Measurements from ENCODE around the gene HILPDA. TPM values are rescaled to one million over a fixed set of nuclear protein-coding genes. Genes with fewer than 3 reads are reported as not detected.
"Not testable (repeated sequence)": the region's sequence is repeated elsewhere in the genome, so short reads cannot be mapped to it uniquely, and the experiment has no call there.

The HILPDA gene
- polyA plus RNA-seq, 1 donor from 2014 or later = 16.6 TPM

GRCh38 chr7:128497405-128497804 is 41.7 kb downstream of the HILPDA start:
- no peaks in the 10 kb centered on the region for H3K9me2 ChIP-seq (ENCODE audit: insufficient read depth, low read length)
- no peaks in the 10 kb centered on the region for H3K9me3 ChIP-seq (ENCODE audit: low read length)
- H3K79me2 ChIP-seq (replicated peaks; ENCODE audit: insufficient read depth, low read length) = no peaks in the 10 kb centered on the region
- no peaks in the 10 kb centered on the region for H3K27me3 ChIP-seq (ENCODE audit: insufficient read depth, low read depth, low read length)
- H2AFZ ChIP-seq (ENCODE audit: low read depth, low read length) = no peak overlapping the region
- H3K4me3 ChIP-seq (ENCODE audit: low read length) = no peak overlapping the region
- no peaks in the 10 kb centered on the region for H4K20me1 ChIP-seq (ENCODE audit: insufficient read depth)
- no peak overlapping the region for H3K4me2 ChIP-seq (ENCODE audit: low read length)
- H3K36me3 ChIP-seq (ENCODE audit: insufficient read depth, low read length) = no peaks in the 10 kb centered on the region
- no peak overlapping the region for H3K9ac ChIP-seq (ENCODE audit: low read length)
- TF ChIP-seq SMC3 (conservative IDR thresholded peaks at IDR 0.05; ENCODE audit: poor library complexity) = no peak
- no peak for TF ChIP-seq EZH2 (IDR thresholded peaks at IDR 0.05; ENCODE audit: borderline replicate concordance, insufficient read depth, low read length, poor library complexity, severe bottlenecking)
- TF ChIP-seq RAD21 (conservative IDR thresholded peaks at IDR 0.05) = no peak
- no peak for TF ChIP-seq REST (IDR thresholded peaks at IDR 0.05; ENCODE audit: borderline replicate concordance)
- no peaks in the 10 kb centered on the region for H3F3A ChIP-seq (ENCODE audit: insufficient read depth, low read length, poor library complexity, severe bottlenecking)
- no peak overlapping the region for H3K27ac ChIP-seq (ENCODE audit: low read length)

GRCh38 chr7:128505416-128505815 is 49.7 kb downstream of the HILPDA start:
- not testable (repeated sequence) for H2AFZ ChIP-seq (ENCODE audit: low read depth, low read length); H3K27ac ChIP-seq (ENCODE audit: low read length); H3K79me2 ChIP-seq (replicated peaks; ENCODE audit: insufficient read depth, low read length); H3K4me3 ChIP-seq (ENCODE audit: low read length); H3K9ac ChIP-seq (ENCODE audit: low read length); H3K9me2 ChIP-seq (ENCODE audit: insufficient read depth, low read length); H3F3A ChIP-seq (ENCODE audit: insufficient read depth, low read length, poor library complexity, severe bottlenecking); H3K9me3 ChIP-seq (ENCODE audit: low read length); H4K20me1 ChIP-seq (ENCODE audit: insufficient read depth); H3K4me2 ChIP-seq (ENCODE audit: low read length); H3K27me3 ChIP-seq (ENCODE audit: insufficient read depth, low read depth, low read length); H3K36me3 ChIP-seq (ENCODE audit: insufficient read depth, low read length)

GRCh38 chr7:128506819-128507218 is 51.1 kb downstream of the HILPDA start:
- not testable (repeated sequence) for H2AFZ ChIP-seq (ENCODE audit: low read depth, low read length); H3K4me3 ChIP-seq (ENCODE audit: low read length); H3K9ac ChIP-seq (ENCODE audit: low read length); H3F3A ChIP-seq (ENCODE audit: insufficient read depth, low read length, poor library complexity, severe bottlenecking); H3K9me2 ChIP-seq (ENCODE audit: insufficient read depth, low read length); H3K79me2 ChIP-seq (replicated peaks; ENCODE audit: insufficient read depth, low read length); H3K36me3 ChIP-seq (ENCODE audit: insufficient read depth, low read length); H3K27me3 ChIP-seq (ENCODE audit: insufficient read depth, low read depth, low read length); H3K27ac ChIP-seq (ENCODE audit: low read length); H4K20me1 ChIP-seq (ENCODE audit: insufficient read depth); H3K9me3 ChIP-seq (ENCODE audit: low read length); H3K4me2 ChIP-seq (ENCODE audit: low read length)

- not testable (repeated sequence) for H3K79me2 ChIP-seq (replicated peaks; ENCODE audit: insufficient read depth, low read length); H3K27me3 ChIP-seq (ENCODE audit: insufficient read depth, low read depth, low read length); H4K20me1 ChIP-seq (ENCODE audit: insufficient read depth); H3K9ac ChIP-seq (ENCODE audit: low read length); H3K36me3 ChIP-seq (ENCODE audit: insufficient read depth, low read length); H3K4me2 ChIP-seq (ENCODE audit: low read length); H2AFZ ChIP-seq (ENCODE audit: low read depth, low read length); H3K9me2 ChIP-seq (ENCODE audit: insufficient read depth, low read length); H3K9me3 ChIP-seq (ENCODE audit: low read length); H3K4me3 ChIP-seq (ENCODE audit: low read length); H3K27ac ChIP-seq (ENCODE audit: low read length); H3F3A ChIP-seq (ENCODE audit: insufficient read depth, low read length, poor library complexity, severe bottlenecking)
Measured at GRCh38 chr7:128507321-128507993, 51.8 kb downstream of the HILPDA start.

Small RNAs within 50 kb of the gene (small RNA-seq; reads per million reads assigned to genes)
- gene AC010655.1 (0 reads per million in 3 experiments), gene AC010655.2 (0 reads per million in 3 experiments), gene RF00017 (0 reads per million in 3 experiments), gene RNU7-54P (0 reads per million in 3 experiments)

Other genes starting within 250 kb of the HILPDA start
- gene LEP, start 214.6 kb upstream of the HILPDA start, polyA plus RNA-seq = not detected in 2 replicates
- 18.9 and 33.8 TPM in 2 replicates for gene RBM28, start 112.0 kb upstream of the HILPDA start, polyA plus RNA-seq
- gene PRRT4, start 94.2 kb upstream of the HILPDA start, polyA plus RNA-seq = 32.5 and 34.4 TPM in 2 replicates
- 49.5 and 49.7 TPM in 2 replicates for gene IMPDH1, start 45.9 kb upstream of the HILPDA start, polyA plus RNA-seq
- gene METTL2B, start 20.9 kb downstream of the HILPDA start, polyA plus RNA-seq = 43.0 and 45.5 TPM in 2 replicates
- 1.7 and 2.8 TPM in 2 replicates for gene GARIN1A, start 216.4 kb downstream of the HILPDA start, polyA plus RNA-seq